HCT116 (cell line): ENCODE data around the gene AMDHD2. TPM values are rescaled to one million over a fixed set of nuclear protein-coding genes. Genes with fewer than 3 reads are reported as not detected.

ENCODE experiments used
- ATAC-seq: fragments of 200-7000 bp; cut with Tn5 transposase; 2 replicates; pipeline ENCODE4 v1.9.1; 2020; ENCODE audit warnings: mild to moderate bottlenecking, moderate library complexity
- BruUV-seq: library from RNA; stranded (reverse); fragments of 400-500 nt; replicated peaks from 2 replicates; lab custom pipeline; 2021; lab: Mats Ljungman, UMichigan
- CTCF ChIA-PET: fragments of 300-600 bp; sonication (Branson Sonifier 250); formaldehyde crosslinking; loops from one replicate; lab custom pipeline; 2021; ENCODE audit warnings: antibody characterized with exemption; lab: Charles Lee
- POLR2A ChIA-PET: fragments of 300-600, 350-600 bp; sonication (Branson Sonifier 250); formaldehyde crosslinking; loops from one replicate; lab custom pipeline; 2021; ENCODE audit warnings: antibody characterized with exemption; lab: Charles Lee
- RAD21 ChIA-PET, 2 experiments: fragments of 300-600 bp; sonication (Branson Sonifier 250); formaldehyde crosslinking; loops; one replicate each; lab custom pipeline; 2023; ENCODE audit warnings: low total read pairs in 2 of 2; ENCODE audit not compliant: uncharacterized antibody in 2 of 2, unreplicated experiment in 2 of 2, low non-redundant PET in 1 of 2; lab: Charles Lee
- DNase-seq: peaks from one replicate; pipeline ENCODE4 v3.0.0-alpha.2; 2010; ENCODE audit warnings: low read depth, low spot score
- H2AFZ ChIP-seq: fragments of 200-600 bp; shearing (Covaris generic), sonication (generic); 2 replicates; pipeline ENCODE4 v1.6.1; 2017; ENCODE audit warnings: low read depth, mixed run types, mixed read lengths, antibody characterized with exemption, low read length; ENCODE audit not compliant: poor library complexity, severe bottlenecking
- H3K27ac ChIP-seq: 2 replicates; pipeline ENCODE4 v1.5.1; 2012; ENCODE audit warnings: low read depth, low read length
- H3K27me3 ChIP-seq: fragments of 200-600 bp; sonication (generic); 2 replicates; pipeline ENCODE4 v1.6.1; 2016; ENCODE audit warnings: mixed run types, low read length, mixed read lengths; ENCODE audit not compliant: insufficient read depth
- H3K36me3 ChIP-seq, 2 experiments: fragments of 200-500 bp in 1 of 2; fragments of 200-600 bp in 1 of 2; sonication (Bioruptor generic) in 1 of 2; sonication (generic) in 1 of 2; 2 replicates each; pipeline versions ENCODE4 v1.5.1 to v1.6.1; 2014 to 2016; ENCODE audit warnings: low read length in 2 of 2, inconsistent platforms in 1 of 2, mixed read lengths in 1 of 2, mixed run types in 1 of 2; ENCODE audit not compliant: insufficient read depth in 2 of 2, control insufficient read depth in 1 of 2
- H3K4me1 ChIP-seq, 2 experiments: fragments of 200-600 bp in 1 of 2; sonication (generic) in 1 of 2; 2 replicates each; pipeline versions ENCODE4 v1.5.1 to v1.6.1; 2012 to 2017; ENCODE audit warnings: low read length in 2 of 2, inconsistent platforms in 1 of 2, mild to moderate bottlenecking in 1 of 2, mixed read lengths in 1 of 2, mixed run types in 1 of 2, moderate library complexity in 1 of 2; ENCODE audit not compliant: insufficient read depth in 2 of 2, control insufficient read depth in 1 of 2
- H3K4me2 ChIP-seq: fragments of 200-600 bp; sonication (generic); 2 replicates; pipeline ENCODE4 v1.6.1; 2017; ENCODE audit warnings: mixed run types, low read length, mixed read lengths
- H3K4me3 ChIP-seq, 2 experiments: fragments of 200-600 bp in 1 of 2; sonication (generic) in 1 of 2; replicated peaks in 1 of 2; 2 replicates each; pipeline ENCODE4 v1.5.1; 2011 to 2016; ENCODE audit warnings: low read length in 2 of 2, control low read depth in 1 of 2, low read depth in 1 of 2, mild to moderate bottlenecking in 1 of 2, mixed read lengths in 1 of 2, mixed run types in 1 of 2
- H3K79me2 ChIP-seq: fragments of 200-600 bp; sonication (generic); 2 replicates; pipeline ENCODE4 v1.6.1; 2017; ENCODE audit warnings: mild to moderate bottlenecking, mixed run types, low read length, moderate library complexity, mixed read lengths; ENCODE audit not compliant: insufficient read depth
- H3K9ac ChIP-seq: fragments of 200-600 bp; sonication (generic); 2 replicates; pipeline ENCODE4 v1.6.1; 2016; ENCODE audit warnings: low read length, mixed read lengths
- H3K9me2 ChIP-seq: fragments of 200-600 bp; sonication (generic), shearing (Covaris generic); 2 replicates; pipeline ENCODE4 v1.6.1; 2017; ENCODE audit warnings: mixed run types, mild to moderate bottlenecking, moderate library complexity; ENCODE audit not compliant: insufficient read depth
- H3K9me3 ChIP-seq, 2 experiments: fragments of 200-500 bp in 1 of 2; fragments of 200-600 bp in 1 of 2; sonication (Bioruptor generic) in 1 of 2; sonication (generic) in 1 of 2; 2 replicates each; pipeline ENCODE4 v1.6.1; 2014 to 2017; ENCODE audit warnings: low read length in 2 of 2, mixed read lengths in 2 of 2, inconsistent platforms in 1 of 2, low read depth in 1 of 2, mild to moderate bottlenecking in 1 of 2, mixed run types in 1 of 2, moderate library complexity in 1 of 2; ENCODE audit not compliant: control insufficient read depth in 1 of 2, insufficient read depth in 1 of 2
- H4K20me1 ChIP-seq: fragments of 200-600 bp; sonication (generic), shearing (Covaris generic); 2 replicates; pipeline ENCODE4 v1.6.1; 2017; ENCODE audit warnings: mixed run types, mild to moderate bottlenecking, moderate library complexity; ENCODE audit not compliant: insufficient read depth
- ATF3 ChIP-seq: IDR thresholded peaks from 2 replicates; pipeline ENCODE4 v1.6.1; 2012
- EGR1 ChIP-seq: IDR thresholded peaks from 2 replicates; pipeline ENCODE4 v1.6.1; 2012; ENCODE audit warnings: low read depth
- ELF1 ChIP-seq: IDR thresholded peaks from 2 replicates; pipeline ENCODE4 v1.6.1; 2012; ENCODE audit warnings: low read depth, borderline replicate concordance
- EZH2 ChIP-seq: fragments of 200-600 bp; sonication (generic); IDR thresholded peaks from 2 replicates; pipeline ENCODE4 v1.6.1; 2017; ENCODE audit warnings: antibody characterized with exemption, mixed run types
- EZH2phosphoT487 ChIP-seq: fragments of 200-600 bp; IDR thresholded peaks from 2 replicates; pipeline ENCODE4 v1.6.1; 2018; ENCODE audit warnings: antibody characterized with exemption, borderline replicate concordance
- FOSL1 ChIP-seq: IDR thresholded peaks from 2 replicates; pipeline ENCODE4 v1.6.1; 2012; ENCODE audit warnings: low read depth
- SIN3A ChIP-seq: IDR thresholded peaks from 2 replicates; pipeline ENCODE4 v1.6.1; 2012; ENCODE audit warnings: low read depth
- SRF ChIP-seq: IDR thresholded peaks from 2 replicates; pipeline ENCODE4 v1.6.1; 2012; ENCODE audit warnings: low read depth
- TCF7L2 ChIP-seq: IDR thresholded peaks from 2 replicates; pipeline ENCODE4 v1.7.0; 2011; ENCODE audit warnings: borderline replicate concordance, inconsistent platforms; ENCODE audit not compliant: insufficient read depth, insufficient read length; ENCODE audit errors: extremely low read depth
- ZFX ChIP-seq: fragments of 450-650 bp; IDR thresholded peaks from 2 replicates; pipeline ENCODE4 v1.6.1; 2017
- ZNF274 ChIP-seq: fragments of 200-500 bp; sonication (Bioruptor generic); IDR thresholded peaks from 2 replicates; pipeline ENCODE4 v1.6.1; 2014; ENCODE audit warnings: mild to moderate bottlenecking, low read depth, low read length, inconsistent platforms
- intact Hi-C: fragments of 100-400 bp; cut with micrococcal nuclease; formaldehyde crosslinking; loops from 2 replicates; pipeline ENCODE4 v1.10.0; 2022
- total RNA-seq: library from RNA; stranded (reverse); gene quantifications from one replicate; pipeline ENCODE4 v1.2.1, GENCODE V29; 2021; ENCODE audit not compliant: unreplicated experiment
- TF ChIP-seq, protein P1 (sequence below): IDR thresholded peaks from 2 replicates; pipeline ENCODE4 v1.6.1; 2012
- TF ChIP-seq, protein P2 (sequence below): IDR thresholded peaks from 2 replicates; pipeline ENCODE4 v1.6.1; 2011; ENCODE audit warnings: mild to moderate bottlenecking, low read length, moderate library complexity; ENCODE audit not compliant: insufficient replicate concordance; ENCODE audit errors: extremely low read depth
- TF ChIP-seq, protein P3 (sequence below): IDR thresholded peaks from 2 replicates; pipeline ENCODE4 v1.6.1; 2012; ENCODE audit warnings: low read depth

Gene AMDHD2
- total RNA-seq, 1 experiment from 2014 or later = 42.9 TPM

DNA sequence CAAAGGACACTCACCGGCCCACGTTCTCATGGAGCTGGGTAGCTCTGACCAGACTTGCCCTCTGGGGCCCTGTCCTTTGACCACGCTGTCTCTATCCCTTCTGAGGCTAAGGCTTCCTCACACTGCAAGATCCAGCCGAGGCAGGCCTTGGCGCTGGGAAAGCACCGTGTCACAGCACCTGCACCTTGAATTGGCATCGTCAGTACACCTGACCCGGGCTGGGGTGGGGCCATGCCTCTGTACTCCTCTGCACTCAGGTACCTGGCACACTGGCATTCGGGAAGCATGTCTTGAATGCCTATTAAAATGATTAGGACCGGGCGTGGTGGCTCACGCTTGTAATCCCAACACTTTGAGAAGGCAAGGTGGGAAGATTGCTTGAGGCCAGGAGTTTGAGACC is 39.2 kb upstream of the AMDHD2 start:
- Histone ChIP-seq H3K9me3 (no peaks in the 10 kb centered on the region), H3K9ac (no peak overlapping the region), H3K4me2 (no peak overlapping the region), H2AFZ (no peak overlapping the region), H3K9me2 (no peaks in the 10 kb centered on the region), H3K27ac (no peak overlapping the region), H3K4me1 (peaks cover 3 to 6% of the 10 kb centered on the region in 2 experiments), H3K4me3 (no peak overlapping the region), H3K27me3 (no peaks in the 10 kb centered on the region), H4K20me1 (no peaks in the 10 kb centered on the region), H3K36me3 (no peaks in the 10 kb centered on the region), H3K79me2 (peaks cover 37% of the 10 kb centered on the region; the same call in 1 of the 2 replicates)
- DNase-seq = no peak
- no peak for ATAC-seq
- POLR2A ChIA-PET = no interaction called here
- intact Hi-C loops = no loop called here
- RAD21 ChIA-PET = no interaction called here
- CTCF ChIA-PET = no interaction called here
- TF ChIP-seq, protein P1, sequence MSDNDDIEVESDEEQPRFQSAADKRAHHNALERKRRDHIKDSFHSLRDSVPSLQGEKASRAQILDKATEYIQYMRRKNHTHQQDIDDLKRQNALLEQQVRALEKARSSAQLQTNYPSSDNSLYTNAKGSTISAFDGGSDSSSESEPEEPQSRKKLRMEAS = no peak
- no peak for TF ChIP-seq ATF3
- no TSS peak for BruUV-seq

DNA sequence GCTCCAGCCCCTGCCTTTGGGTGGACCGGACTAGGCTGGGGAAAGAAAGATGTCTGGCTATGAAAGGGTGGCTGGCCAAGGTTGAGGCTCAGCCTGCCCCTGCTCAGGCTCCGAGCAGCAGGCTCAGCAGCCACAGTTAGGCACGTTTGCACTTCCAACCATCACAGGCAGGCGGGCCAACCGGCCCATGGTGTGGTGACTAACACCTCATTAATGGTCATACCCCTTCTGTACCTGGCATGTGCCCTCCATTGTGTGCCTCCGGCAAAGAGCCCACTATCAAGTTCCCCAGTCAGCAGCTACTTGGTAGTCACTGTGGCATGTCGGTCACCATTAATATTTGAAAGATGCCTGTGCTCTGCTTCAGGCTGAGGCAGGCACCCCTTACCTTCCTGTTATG is 38.5 kb upstream of the AMDHD2 start:
- Histone ChIP-seq H4K20me1 (no peaks in the 10 kb centered on the region), H3K9me3 (no peaks in the 10 kb centered on the region), H3K4me2 (no peak overlapping the region), H3K9me2 (no peaks in the 10 kb centered on the region), H3K36me3 (no peaks in the 10 kb centered on the region), H3K4me1 (no peaks in the 10 kb centered on the region), H3K9ac (no peak overlapping the region), H3K4me3 (no peak overlapping the region), H2AFZ (no peak overlapping the region), H3K27me3 (no peaks in the 10 kb centered on the region), H3K79me2 (peaks cover 30% of the 10 kb centered on the region; the same call in 1 of the 2 replicates), H3K27ac (no peak overlapping the region)
- no peak for TF ChIP-seq SIN3A
- no peak for TF ChIP-seq ELF1
- TF ChIP-seq EZH2phosphoT487 = no peak
- TF ChIP-seq ZFX = no peak
- no peak for TF ChIP-seq ATF3
- no peak for TF ChIP-seq EGR1
- TF ChIP-seq, protein P1 = no peak
- no peak for TF ChIP-seq ZNF274
- TF ChIP-seq, protein P2, sequence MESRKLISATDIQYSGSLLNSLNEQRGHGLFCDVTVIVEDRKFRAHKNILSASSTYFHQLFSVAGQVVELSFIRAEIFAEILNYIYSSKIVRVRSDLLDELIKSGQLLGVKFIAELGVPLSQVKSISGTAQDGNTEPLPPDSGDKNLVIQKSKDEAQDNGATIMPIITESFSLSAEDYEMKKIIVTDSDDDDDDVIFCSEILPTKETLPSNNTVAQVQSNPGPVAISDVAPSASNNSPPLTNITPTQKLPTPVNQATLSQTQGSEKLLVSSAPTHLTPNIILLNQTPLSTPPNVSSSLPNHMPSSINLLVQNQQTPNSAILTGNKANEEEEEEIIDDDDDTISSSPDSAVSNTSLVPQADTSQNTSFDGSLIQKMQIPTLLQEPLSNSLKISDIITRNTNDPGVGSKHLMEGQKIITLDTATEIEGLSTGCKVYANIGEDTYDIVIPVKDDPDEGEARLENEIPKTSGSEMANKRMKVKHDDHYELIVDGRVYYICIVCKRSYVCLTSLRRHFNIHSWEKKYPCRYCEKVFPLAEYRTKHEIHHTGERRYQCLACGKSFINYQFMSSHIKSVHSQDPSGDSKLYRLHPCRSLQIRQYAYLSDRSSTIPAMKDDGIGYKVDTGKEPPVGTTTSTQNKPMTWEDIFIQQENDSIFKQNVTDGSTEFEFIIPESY = no peak
- no peak for TF ChIP-seq EZH2
- no peak for TF ChIP-seq TCF7L2
- TF ChIP-seq FOSL1 = no peak
- TF ChIP-seq, protein P3, sequence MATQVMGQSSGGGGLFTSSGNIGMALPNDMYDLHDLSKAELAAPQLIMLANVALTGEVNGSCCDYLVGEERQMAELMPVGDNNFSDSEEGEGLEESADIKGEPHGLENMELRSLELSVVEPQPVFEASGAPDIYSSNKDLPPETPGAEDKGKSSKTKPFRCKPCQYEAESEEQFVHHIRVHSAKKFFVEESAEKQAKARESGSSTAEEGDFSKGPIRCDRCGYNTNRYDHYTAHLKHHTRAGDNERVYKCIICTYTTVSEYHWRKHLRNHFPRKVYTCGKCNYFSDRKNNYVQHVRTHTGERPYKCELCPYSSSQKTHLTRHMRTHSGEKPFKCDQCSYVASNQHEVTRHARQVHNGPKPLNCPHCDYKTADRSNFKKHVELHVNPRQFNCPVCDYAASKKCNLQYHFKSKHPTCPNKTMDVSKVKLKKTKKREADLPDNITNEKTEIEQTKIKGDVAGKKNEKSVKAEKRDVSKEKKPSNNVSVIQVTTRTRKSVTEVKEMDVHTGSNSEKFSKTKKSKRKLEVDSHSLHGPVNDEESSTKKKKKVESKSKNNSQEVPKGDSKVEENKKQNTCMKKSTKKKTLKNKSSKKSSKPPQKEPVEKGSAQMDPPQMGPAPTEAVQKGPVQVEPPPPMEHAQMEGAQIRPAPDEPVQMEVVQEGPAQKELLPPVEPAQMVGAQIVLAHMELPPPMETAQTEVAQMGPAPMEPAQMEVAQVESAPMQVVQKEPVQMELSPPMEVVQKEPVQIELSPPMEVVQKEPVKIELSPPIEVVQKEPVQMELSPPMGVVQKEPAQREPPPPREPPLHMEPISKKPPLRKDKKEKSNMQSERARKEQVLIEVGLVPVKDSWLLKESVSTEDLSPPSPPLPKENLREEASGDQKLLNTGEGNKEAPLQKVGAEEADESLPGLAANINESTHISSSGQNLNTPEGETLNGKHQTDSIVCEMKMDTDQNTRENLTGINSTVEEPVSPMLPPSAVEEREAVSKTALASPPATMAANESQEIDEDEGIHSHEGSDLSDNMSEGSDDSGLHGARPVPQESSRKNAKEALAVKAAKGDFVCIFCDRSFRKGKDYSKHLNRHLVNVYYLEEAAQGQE = no peak
- no peak for TF ChIP-seq SRF
- POLR2A ChIA-PET = no interaction called here
- DNase-seq (no peak), ATAC-seq (no peak)
- CTCF ChIA-PET = no interaction called here
- RAD21 ChIA-PET = no interaction called here
- no TSS peak for BruUV-seq
- intact Hi-C loops = no loop called here
